ENCODE results near the gene SLC9A9. TPM values are rescaled to one million over a fixed set of nuclear protein-coding genes. Genes with fewer than 3 reads are reported as not detected.

Gene SLC9A9
- total RNA-seq, 4 donors from 2014 or later = 7.8 to 19.6 (median 13.4) TPM

DNA sequence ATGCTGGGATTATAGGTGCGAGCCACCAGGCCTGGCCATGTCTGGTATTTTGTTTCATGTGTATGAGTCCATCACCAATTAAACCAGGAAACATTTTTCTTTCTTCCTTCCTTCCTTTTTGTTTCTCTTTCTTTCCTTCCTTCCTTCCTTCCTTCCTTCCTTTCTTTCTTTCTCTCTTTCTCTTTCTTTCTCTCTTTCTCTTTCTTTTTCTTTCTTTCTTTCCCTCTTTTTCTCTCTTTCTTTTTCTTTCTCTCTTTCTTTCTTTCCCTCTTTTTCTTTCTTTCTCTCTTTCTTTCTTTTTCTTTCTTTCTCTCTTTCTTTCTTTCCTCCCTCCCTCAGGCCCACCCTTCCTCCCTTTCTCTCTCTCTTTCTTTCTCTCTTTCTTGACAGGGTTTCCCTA is 83.4 kb downstream of the SLC9A9 start:
- Histone ChIP-seq H3K27me3 (no peaks in the 10 kb centered on the region), H3K36me3 (no peaks in the 10 kb centered on the region), H3K9me3 (no peaks in the 10 kb centered on the region), H3K27ac (no peak overlapping the region), H3K4me3 (replicated peaks in 1 of 3) (no peak overlapping the region), H3K4me1 (no peaks in the 10 kb centered on the region)
- WGBS, 2 donors = 100% methylated on average over 1 of the region's 1 CpG
- no peak for DNase-seq
- no peak for TF ChIP-seq POLR2A (IDR thresholded peaks at IDR 0.05)
- TF ChIP-seq, protein P1, sequence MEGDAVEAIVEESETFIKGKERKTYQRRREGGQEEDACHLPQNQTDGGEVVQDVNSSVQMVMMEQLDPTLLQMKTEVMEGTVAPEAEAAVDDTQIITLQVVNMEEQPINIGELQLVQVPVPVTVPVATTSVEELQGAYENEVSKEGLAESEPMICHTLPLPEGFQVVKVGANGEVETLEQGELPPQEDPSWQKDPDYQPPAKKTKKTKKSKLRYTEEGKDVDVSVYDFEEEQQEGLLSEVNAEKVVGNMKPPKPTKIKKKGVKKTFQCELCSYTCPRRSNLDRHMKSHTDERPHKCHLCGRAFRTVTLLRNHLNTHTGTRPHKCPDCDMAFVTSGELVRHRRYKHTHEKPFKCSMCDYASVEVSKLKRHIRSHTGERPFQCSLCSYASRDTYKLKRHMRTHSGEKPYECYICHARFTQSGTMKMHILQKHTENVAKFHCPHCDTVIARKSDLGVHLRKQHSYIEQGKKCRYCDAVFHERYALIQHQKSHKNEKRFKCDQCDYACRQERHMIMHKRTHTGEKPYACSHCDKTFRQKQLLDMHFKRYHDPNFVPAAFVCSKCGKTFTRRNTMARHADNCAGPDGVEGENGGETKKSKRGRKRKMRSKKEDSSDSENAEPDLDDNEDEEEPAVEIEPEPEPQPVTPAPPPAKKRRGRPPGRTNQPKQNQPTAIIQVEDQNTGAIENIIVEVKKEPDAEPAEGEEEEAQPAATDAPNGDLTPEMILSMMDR (IDR thresholded peaks at IDR 0.05) = no peak
- intact Hi-C loops (cut with DNase I) = no loop called here

DNA sequence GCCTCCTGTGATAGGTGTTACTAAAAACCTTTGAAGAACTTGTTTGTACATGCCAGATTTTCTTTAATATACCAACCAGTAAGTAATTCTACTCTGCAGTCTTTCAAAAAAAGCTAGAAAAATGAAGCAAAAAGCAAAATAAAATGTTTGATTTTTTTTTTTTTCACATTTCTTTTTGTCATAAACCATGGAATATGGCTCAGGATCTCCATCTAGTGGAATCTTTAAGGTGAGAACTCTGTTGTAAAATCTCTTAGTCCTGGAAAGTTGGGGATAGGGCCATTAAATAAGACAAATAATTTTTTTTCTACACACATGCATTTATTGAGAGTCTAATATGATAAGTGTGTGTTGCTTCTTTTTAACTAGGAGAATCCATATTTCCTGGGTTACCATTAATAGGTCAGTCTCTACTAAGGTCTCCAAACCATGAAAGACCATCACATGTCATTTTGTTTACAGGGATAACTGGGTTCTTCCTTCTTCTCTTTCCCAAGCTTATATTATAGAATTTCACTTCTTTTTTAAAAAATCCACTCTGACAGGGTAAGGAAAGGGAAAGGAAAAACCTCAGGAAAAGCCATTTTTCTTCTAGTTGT is 84.6 kb downstream of the SLC9A9 start:
- H3K27ac ChIP-seq = no peak overlapping the region
- no peaks in the 10 kb centered on the region for H3K9me3 ChIP-seq
- no peaks in the 10 kb centered on the region for H3K4me1 ChIP-seq
- TF ChIP-seq, protein P1 (IDR thresholded peaks at IDR 0.05) = peak in 1 of 6 experiments; percentile 31
- no peak for TF ChIP-seq POLR2A (IDR thresholded peaks at IDR 0.05)
- no peaks in the 10 kb centered on the region for H3K27me3 ChIP-seq
- H3K36me3 ChIP-seq = no peaks in the 10 kb centered on the region
- no peak overlapping the region for H3K4me3 ChIP-seq (replicated peaks in 1 of 3)
- no peak for DNase-seq
- intact Hi-C loops (cut with DNase I) = no loop called here

DNA sequence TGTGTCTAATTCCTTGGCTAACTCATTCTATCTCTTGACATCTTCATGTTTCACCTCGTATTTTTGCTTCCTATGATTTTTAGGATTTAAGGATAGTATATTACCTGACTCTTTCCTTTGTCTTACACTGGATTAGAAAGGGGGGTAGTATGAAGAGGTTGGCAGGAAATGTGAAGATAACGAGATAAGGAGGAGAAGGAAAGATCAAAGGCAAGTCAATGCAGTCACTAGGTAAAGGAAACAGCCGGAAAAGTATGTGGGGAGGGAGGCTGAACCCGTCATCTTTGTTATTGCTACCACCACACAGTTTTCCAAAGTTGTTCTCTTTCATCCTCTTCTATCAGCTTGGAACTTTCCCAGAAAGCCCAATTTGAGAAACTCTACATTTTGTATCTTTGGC is 90.6 kb downstream of the SLC9A9 start:
- WGBS, 2 donors = 83 to 86% methylated on average over 4 of the region's 4 CpGs
- DNase-seq = no peak
- Histone ChIP-seq H3K27me3 (no peaks in the 10 kb centered on the region), H3K36me3 (no peaks in the 10 kb centered on the region), H3K9me3 (no peaks in the 10 kb centered on the region), H3K4me3 (replicated peaks in 1 of 3) (no peak overlapping the region), H3K4me1 (no peaks in the 10 kb centered on the region), H3K27ac (no peak overlapping the region)
- no peak for TF ChIP-seq POLR2A (IDR thresholded peaks at IDR 0.05)
- intact Hi-C loops (cut with DNase I) = no loop called here

DNA sequence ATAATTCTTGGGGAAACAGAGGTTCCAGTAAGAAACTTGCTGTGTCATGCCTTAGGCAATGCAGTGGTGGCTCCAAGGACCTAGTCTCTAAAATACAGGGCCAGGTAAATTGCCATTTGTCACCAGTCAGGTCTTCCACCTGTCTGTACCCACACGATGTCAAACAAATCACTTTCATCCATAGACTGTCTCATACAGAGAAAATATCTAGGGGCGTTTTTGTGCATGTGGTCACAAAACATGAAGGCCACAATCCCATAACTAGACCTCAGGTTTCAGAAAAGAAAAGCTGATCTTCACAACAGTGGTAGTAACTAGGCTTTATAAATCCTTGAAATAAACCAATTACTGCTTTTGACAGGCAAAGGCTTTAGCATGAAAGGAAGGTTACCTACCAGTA is 92.3 kb downstream of the SLC9A9 start:
- H3K4me3 ChIP-seq (replicated peaks in 1 of 3) = no peak overlapping the region
- TF ChIP-seq, protein P1 (IDR thresholded peaks at IDR 0.05) = no peak
- TF ChIP-seq POLR2A (IDR thresholded peaks at IDR 0.05) = no peak
- no peaks in the 10 kb centered on the region for H3K4me1 ChIP-seq
- intact Hi-C loops (cut with DNase I) = no loop called here
- no peaks in the 10 kb centered on the region for H3K9me3 ChIP-seq
- DNase-seq = no peak
- WGBS, 2 donors = 90 to 95% methylated on average over 2 of the region's 2 CpGs
- H3K27me3 ChIP-seq = no peaks in the 10 kb centered on the region
- H3K36me3 ChIP-seq = no peaks in the 10 kb centered on the region
- H3K27ac ChIP-seq = no peak overlapping the region

DNA sequence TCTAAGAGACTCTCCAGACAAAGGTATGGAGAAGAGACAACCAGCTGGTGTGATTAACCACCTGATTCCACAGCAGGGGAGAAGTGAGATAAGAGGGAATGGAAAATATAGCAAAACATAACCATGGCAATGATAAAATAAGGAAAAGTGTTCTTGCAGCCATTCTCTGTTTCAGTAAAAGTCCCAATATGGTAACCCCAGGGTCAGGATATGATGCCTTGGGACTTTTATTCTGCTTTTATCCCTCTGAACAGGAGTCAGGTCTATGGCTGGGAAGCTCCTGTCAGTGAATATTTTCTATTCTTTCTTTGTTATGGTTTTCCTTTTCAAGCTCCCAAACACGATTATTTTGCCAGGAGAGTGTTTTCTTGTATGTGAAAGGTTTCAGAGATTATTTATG is 94.2 kb downstream of the SLC9A9 start:
- Histone ChIP-seq H3K4me3 (replicated peaks in 1 of 3) (no peak overlapping the region), H3K27me3 (no peaks in the 10 kb centered on the region), H3K36me3 (no peaks in the 10 kb centered on the region), H3K9me3 (no peaks in the 10 kb centered on the region), H3K4me1 (no peaks in the 10 kb centered on the region), H3K27ac (no peak overlapping the region)
- WGBS, 2 donors = 70 to 85% methylated on average over 1 of the region's 1 CpG
- intact Hi-C loops (cut with DNase I) = no loop called here
- TF ChIP-seq, protein P1 (IDR thresholded peaks at IDR 0.05) = no peak
- DNase-seq = no peak

DNA sequence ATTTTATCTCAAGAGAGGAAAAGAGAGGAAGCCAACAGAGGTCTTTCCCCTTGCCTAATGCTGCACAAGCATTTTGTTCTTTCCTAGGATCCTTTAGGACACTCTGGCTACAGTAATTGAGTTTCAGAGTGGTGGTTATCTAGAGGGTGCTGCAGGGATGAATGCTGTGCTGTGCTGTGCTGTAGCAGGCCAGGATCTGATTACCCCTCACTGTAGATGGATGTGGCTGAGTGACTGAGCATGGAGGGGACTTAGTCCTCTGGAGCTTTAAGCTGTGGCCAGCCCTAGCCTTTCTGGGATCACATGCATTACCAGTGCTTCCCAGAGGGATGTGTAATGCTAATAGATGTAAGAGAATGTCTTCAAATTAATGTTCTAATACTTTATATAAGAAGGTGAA is 94.8 kb downstream of the SLC9A9 start:
- no peak for TF ChIP-seq POLR2A (IDR thresholded peaks at IDR 0.05)
- TF ChIP-seq, protein P1 (IDR thresholded peaks at IDR 0.05) = no peak
- intact Hi-C loops (cut with DNase I) = no loop called here
- no peak overlapping the region for H3K4me3 ChIP-seq (replicated peaks in 1 of 3)
- DNase-seq = no peak
- H3K36me3 ChIP-seq = no peaks in the 10 kb centered on the region
- no peaks in the 10 kb centered on the region for H3K4me1 ChIP-seq
- no peaks in the 10 kb centered on the region for H3K9me3 ChIP-seq
- H3K27ac ChIP-seq = no peak overlapping the region
- no peaks in the 10 kb centered on the region for H3K27me3 ChIP-seq

Data from thyroid gland (tissue), 4 donors.